Activated CD8-positive, alpha-beta memory T cell treated with anti-CD3 and anti-CD28 coated beads for 4 hours (primary cell): ENCODE measurements around the gene FAAP20.
"Not testable (repeated sequence)": the region's sequence is repeated elsewhere in the genome, so short reads cannot be mapped to it uniquely, and the experiment has no call there.

Experiments
- DNase-seq, 2 donors: peaks; one replicate each; pipeline ENCODE4 v3.0.0-alpha.2; 2020; ENCODE audit warnings: low read depth in 2 of 2

The FAAP20 gene

DNA sequence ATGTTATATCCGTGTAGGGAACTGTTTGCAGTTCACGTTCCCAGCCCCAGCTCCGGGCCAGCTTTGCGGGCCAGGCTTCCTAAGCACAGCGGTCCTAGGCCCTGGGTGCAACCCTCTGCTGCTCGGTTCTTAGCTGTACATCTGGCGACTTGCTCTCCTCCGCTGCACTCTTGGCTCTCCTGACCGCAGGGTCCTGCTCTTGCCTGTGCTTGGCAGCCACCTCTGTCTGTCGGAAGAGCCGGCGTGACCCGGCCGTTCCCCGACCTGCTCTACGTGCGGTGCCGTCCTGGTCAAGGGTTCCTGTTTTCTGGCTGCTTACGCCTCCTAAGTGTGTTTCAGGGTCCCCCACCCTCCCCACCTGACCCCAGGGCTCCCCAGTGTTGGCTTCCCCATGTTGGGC is 36.7 kb downstream of the FAAP20 start:
- DNase-seq = no peak

DNA sequence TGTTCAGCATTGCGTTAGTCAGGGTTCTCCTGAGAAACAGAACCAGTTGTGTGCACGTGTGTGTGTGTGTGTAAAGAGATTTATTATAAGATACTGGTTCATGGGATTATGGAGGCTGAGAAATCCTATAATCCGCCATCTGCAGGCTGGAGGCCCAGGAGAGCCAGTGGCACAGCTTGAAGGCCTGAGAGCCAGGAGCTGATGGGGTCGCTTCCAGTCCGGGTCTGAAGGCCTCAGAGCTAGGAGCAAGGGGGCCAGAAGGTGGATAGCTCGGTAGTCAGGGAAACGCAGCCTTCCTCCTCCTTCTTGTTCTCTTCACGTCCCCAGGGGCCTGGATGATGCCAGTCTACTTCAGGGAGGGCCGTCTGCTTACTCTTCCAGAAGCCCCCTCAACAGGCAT is 37.7 kb downstream of the FAAP20 start:
- DNase-seq = no peak

DNA sequence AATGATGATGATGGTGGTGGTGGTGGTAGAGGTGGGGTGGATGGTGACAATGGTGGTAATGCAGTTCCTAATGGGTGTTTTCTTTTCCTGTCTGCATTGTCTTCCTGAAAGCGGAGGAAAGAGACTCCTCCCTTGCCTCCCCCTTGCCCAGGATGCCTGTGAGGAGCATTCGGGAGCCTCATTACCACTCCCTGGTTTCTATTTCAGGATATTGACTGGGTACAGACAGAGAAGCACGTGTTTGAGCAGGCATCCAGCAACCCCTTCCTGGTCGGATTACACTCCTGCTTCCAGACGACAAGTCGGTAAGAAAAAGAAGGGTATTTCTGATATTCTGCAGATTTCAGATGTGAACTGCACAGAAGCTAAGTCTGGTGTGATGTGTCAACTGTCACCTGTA is 38.8 kb downstream of the FAAP20 start:
- DNase-seq = no peak

DNA sequence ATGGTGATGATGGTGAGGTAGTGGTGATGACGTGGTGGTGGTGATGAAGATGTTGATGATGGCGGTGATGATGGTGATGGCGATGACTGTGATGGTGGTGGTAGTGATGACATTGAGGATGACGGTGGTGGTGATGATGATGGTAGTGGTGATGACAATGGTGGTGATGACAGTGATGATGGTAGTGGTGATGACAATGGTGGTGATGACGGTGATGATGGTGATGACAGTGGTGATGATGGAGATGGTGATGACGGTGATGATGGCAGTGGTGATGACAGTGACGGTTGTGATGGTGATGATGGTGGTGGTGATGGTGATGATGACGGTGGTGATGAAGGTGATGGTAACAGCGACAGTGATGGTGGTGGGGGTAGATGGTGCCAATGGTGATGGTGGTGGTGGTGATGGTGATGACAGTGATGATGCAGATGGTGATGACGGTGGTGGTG is 39.4 kb downstream of the FAAP20 start:
- DNase-seq = no peak

DNA sequence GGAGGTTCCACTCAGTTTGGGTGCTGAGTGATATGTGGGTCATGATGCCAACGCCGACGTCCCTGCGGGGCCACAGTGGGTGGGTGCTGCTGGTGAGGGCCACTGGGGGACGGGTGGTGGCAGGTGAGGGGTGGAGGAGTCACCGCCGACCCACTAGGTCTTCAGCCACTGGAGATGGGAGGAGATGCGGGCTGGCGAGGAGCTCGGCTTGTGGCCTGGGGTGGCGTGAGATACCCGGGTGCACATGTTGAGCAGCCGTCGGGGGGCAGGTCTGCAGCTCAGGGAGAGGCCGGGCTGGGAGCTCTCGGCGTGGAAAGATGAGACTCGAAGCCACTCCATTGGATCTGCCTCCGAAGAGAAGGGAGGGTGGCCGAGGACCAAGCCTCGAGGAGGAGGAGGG is 40.5 kb downstream of the FAAP20 start:
- no peak for DNase-seq

DNA sequence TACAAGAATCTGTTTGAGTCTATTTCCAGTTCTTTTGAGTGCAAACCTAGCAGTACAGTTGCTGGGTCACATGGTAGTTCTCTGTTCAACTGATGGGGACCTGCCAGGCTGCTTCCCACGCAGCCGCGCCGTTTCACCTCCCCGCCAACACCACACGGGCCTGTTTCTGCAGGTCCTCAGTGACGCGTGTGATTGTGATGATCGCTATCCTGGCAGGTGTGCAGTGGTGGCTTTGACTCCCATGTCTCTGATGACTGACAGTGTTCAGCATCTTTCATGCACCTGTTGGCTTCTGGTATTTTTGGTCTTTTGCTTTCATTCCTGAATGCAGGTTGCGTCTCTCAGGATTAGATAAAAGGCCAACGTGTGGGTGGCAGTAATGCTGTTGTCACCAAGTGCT is 41.6 kb downstream of the FAAP20 start:
- DNase-seq = no peak

DNA sequence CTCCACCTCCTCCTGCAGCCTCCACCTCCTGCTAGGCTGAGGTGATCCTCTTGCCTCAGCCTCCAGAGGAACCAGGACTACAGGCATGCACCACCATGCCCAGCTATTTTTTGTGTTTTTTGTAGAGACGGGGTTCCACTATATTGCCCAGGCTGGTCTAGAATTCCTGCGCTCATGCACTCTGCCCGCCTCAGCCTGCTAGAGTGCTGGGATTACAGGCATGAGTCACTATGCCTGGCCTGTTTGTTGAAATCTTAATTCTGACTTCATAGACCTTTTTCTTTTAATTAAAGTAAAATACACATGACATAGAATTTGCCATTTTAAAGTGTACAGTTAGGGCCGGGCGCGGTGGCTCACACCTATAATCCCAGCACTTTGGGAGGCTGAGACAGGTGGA is 42.7 kb downstream of the FAAP20 start:
- DNase-seq = no peak

DNA sequence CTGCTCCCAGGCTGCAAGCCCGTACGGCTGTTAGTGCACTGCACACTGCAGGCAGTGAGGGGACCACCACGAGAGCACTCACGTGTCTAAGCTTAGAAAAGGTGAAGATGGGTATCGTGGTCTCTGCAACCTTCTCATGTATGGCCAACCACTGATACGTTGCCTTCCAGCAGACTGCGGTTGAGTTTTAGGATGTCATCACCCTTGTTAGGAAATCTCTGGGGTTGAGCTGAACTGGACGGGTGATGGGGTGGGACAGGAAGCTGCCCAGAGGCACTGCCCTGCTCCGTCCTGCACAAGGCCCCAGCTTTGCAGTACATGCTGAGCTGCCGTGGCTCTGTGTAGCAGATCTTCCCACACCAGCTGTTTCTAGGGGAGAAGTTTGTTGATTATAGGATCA is 43.3 kb downstream of the FAAP20 start:
- DNase-seq = no peak

DNA sequence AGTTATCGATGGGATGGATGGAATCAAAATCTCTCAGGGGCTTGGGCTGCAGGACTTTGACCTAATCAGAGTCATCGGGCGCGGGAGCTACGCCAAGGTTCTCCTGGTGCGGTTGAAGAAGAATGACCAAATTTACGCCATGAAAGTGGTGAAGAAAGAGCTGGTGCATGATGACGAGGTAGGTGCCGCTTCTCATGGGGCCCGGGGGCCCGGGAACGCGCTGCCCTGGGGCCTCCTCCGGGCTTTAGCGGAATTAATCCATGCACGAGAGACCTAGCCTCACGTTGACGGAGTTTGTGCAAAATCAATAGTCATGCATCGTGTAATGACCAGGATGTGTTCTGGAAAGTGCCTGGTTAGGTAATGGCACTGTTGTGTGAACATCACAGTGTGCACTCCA is 43.8 kb downstream of the FAAP20 start:
- no peak for DNase-seq

DNA sequence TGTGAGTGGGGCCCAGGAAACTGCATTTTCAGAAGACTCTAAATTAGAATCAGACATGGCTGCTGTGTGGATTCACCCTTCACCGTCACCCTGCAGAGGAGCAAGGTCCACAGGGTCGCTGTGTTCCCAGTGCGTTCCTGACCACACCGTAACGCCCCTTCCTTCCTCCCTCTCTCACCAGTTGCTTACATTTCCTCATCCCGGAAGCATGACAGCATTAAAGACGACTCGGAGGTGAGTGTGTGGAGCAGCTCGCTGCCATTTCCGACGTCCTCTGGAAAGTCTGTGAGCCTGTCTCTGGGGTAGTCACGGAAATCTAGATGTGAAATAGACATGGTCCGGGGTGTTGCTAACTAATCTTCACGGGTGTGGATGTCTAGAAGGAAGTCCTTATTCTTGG is 45.9 kb downstream of the FAAP20 start:
- no peak for DNase-seq

DNA sequence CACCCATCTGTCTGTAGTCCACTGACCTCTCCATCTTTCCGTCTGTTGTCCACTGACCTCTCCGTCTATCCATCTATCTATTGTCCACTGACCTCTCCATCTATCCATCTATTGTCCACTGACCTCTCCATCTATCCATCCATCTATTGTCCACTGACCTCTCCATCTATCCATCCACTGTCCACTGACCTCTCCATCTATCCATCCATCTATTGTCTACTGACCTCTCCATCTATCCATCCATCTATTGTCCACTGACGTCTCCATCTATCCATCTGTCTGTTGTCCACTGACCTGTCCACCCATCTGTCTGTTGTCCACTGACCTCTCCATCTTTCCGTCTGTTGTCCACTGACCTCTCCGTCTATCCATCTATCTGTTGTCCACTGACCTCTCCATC is 46.7 kb downstream of the FAAP20 start:
- DNase-seq = not testable (repeated sequence)

DNA sequence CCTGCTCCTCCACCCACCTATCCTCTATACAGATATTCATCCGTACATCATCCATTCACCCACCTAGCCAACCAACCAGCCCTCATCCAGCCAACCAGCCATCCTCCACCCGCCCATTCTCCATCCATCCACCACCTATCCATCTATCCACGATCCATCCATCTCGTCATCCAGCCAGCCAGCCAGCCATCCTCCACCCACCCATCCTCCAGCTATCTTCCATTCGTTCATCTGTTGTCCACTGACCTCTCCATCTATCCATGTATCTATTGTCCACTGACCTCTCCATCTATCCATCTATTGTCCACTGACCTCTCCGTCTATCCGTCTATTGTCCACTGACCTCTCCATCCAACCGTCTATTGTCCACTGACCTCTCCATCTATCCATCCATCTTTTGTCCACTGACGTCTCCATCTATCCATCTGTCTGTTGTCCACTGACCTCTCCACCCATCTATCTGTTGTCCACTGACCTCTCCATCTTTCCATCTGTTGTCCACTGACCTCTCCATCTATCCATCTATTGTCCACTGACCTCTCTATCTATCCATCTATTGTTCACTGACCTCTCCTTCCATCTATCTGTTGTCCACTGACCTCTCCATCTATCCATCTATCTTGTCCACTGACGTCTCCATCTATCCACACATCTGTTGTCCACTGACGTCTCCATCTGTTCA is 47.6 kb downstream of the FAAP20 start:
- DNase-seq = no peak

DNA sequence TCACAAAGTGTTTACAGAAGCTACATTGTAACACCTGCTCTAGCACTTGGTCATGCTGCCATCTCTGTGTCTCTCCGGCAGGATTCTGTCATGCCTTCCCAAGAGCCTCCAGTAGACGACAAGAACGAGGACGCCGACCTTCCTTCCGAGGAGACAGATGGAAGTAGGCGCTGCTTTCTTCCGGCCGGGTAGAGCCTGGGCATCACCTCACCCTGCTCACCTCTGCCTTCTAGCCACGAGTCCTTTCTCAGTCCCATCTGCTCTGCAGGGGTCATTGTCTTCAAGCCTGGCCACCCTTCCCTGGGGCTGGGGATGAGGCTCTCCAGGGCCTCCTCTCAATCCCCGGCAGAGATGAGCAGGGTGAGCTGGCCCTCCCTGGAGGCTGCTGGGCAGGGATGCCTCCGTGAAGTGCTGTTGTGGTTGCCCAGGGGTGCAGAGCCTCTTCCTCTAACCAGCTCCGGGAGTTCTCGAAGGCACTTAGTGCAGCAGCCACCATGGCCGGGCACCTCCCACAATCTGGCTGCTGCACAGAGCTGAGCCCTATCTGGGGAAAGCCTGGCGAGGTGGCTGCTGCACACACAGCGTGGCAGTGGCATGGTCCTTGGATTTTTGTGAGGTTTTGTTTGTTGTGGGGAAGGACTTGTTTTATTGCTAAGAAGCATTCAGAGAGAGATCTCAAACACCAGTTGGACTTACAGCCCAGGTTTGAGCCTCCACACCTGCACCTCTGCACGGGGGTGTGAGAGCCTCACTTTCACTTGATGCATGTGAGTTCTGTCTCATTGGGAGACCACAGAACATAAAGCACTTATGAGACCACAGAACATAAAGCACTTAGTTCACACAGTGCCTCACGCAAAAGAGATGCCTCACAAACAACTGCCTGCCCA is 48.4 kb downstream of the FAAP20 start:
- no peak for DNase-seq

DNA sequence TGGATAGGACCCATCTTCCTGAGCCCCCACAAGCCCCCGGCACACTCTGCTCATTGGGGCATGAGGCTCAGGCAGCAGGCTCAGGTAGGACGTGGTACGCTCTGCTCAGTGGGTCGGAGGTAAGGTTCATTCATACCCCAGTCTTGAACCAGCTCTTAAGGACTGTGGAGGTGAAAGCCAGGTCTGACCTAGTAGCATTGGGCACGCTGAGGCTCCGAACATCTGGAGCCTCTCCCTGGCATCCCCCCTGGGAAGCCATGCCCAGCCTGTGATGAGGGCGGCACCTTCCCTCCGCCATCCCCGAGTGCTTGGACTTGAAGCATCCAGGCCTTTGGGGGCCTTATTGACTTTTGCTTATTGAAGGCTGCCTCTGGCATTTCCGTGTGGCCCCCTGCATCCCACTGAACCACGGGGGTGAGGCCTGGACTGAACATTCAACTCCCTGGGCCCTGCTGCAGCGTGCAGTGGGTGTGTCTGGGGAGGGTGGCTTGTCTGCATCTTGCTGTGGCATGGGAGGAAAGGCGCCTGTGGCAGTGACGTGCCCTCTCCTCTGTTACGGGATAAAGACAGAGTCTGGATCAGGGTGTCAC is 50.0 kb downstream of the FAAP20 start:
- DNase-seq = no peak

DNA sequence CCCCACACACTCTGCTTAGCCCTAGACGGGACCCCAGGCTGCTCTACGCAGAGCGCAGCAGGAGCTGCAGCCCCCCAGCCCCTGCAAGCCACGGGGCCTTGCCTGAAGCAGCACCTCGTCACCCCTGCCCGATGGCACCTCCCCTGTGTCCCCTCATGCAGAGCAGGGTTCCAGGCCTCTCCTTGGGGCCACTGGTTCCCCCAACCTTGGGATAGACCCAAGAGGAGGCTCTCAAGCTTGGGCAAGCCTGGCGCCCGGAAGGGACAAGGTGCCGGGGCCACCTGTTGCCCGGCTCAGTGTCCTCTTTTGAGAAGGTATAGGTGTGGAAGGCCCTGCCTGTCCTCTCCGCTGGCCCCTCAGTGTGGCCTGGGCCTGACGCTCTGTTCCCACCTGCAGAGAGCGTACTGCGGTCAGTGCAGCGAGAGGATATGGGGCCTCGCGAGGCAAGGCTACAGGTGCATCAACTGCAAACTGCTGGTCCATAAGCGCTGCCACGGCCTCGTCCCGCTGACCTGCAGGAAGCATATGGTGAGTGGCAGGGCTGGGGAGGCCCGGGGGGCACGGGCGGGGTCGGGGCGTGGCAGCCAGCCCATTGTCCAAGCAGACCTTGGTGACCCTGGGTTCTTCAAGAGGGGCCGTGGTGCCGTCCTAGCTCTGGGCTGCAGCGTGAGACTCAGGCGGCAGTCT is 50.6 kb downstream of the FAAP20 start:
- no peak for DNase-seq

DNA sequence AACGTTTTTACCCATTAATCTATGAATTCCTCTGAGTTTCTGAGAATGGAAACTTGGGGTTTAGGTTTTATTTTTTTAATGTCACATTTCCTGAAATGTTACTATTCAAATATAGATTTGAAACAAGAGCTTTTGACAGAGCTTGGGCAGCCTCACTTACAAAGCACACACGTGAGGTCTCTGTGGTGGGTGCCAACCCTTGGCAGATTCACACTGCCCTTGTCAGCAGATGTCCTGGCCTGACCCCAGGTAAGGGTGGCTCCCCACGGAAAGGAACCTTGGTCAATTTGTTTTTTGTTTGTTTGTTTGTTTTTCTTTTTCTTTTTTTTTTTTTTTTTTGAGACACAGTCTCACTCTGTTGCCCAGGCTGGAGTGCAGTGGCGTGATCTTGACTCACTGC is 53.5 kb downstream of the FAAP20 start:
- no peak for DNase-seq
